Measurements from ENCODE around the gene ZNF784.

- TF ChIP-seq SFPQ (IDR thresholded peaks at IDR 0.05; ENCODE audit: low read depth, low read length) (no peak), IRF2 (CRISPR knock-in tag; IDR thresholded peaks at IDR 0.05) (no peak), RBM34 (IDR thresholded peaks at IDR 0.05; ENCODE audit: borderline replicate concordance, insufficient read depth, low read length) (no peak), ATF7 (IDR thresholded peaks at IDR 0.05) (no peak), CREB1 (IDR thresholded peaks at IDR 0.05) (no peak), CREB1 (CRISPR knock-in tag; IDR thresholded peaks at IDR 0.05) (no peak), BHLHE40 (IDR thresholded peaks at IDR 0.05; ENCODE audit: low read length) (no peak), RAD21 (CRISPR knock-in tag; conservative IDR thresholded peaks at IDR 0.05 in 1 of 2, IDR thresholded peaks at IDR 0.05 in 1 of 2) (no peak), E2F5 (CRISPR knock-in tag; IDR thresholded peaks at IDR 0.05) (no peak), ZBTB34 (CRISPR knock-in tag; IDR thresholded peaks at IDR 0.05) (no peak), ZHX1 (conservative IDR thresholded peaks at IDR 0.05; ENCODE audit: low read length) (no peak), POLR2A (conservative IDR thresholded peaks at IDR 0.05) (no peak), DNMT1 (IDR thresholded peaks at IDR 0.05) (no peak)
Measured at GRCh38 chr19:55616395-55616875, 7.9 kb downstream of the ZNF784 start.

All from K562 (cell line).